ENCODE measurements around the gene FXR2. TPM values are rescaled to one million over a fixed set of nuclear protein-coding genes. Genes with fewer than 3 reads are reported as not detected.

Gene FXR2
- total RNA-seq, 2 experiments from 2014 or later: 29.7 to 36.8 TPM

- DNase-seq: no peak
- Mint-ChIP-seq H3K9me3 (no peaks in the 10 kb centered on the region), H3K27me3 (ENCODE audit: low read depth) (no peaks in the 10 kb centered on the region), H3K4me3 (peak overlapping the region; percentile 85), H3K36me3 (ENCODE audit: low read depth) (peaks cover 70% of the 10 kb centered on the region), H3K4me1 (ENCODE audit: low read depth) (peaks cover 67% of the 10 kb centered on the region), H3K27ac (peak overlapping the region; percentile 63)
- intact Hi-C loops (cut with micrococcal nuclease): loop anchor here (10.0 kb wide), 1 partner anchor 530 kb away; the partner anchor contains the start of gene SLC16A11
- CTCF ChIA-PET: interaction anchor here (0.8 to 2.3 kb wide), 3 partner anchors 13 to 113 kb away, joined by 3 to 8 read pairs (median 3); partner anchors contain the start of genes SOX15 and TP53
Observed at GRCh38 chr17:7574176-7574953, 40.3 kb downstream of the FXR2 start.

GRCh38 chr17:7573324-7574080, 41.2 kb downstream of the FXR2 start:
- Mint-ChIP-seq H3K27me3 (ENCODE audit: low read depth) (no peaks in the 10 kb centered on the region), H3K4me1 (ENCODE audit: low read depth) (peaks cover 61% of the 10 kb centered on the region), H3K27ac (peak overlapping the region; percentile 99), H3K4me3 (peak overlapping the region; percentile 85), H3K9me3 (no peaks in the 10 kb centered on the region), H3K36me3 (ENCODE audit: low read depth) (peaks cover 74% of the 10 kb centered on the region)
- intact Hi-C loops (cut with micrococcal nuclease): loop anchor here (2.0 to 10.0 kb wide), 3 partner anchors 269 to 529 kb away; partner anchors contain the start of genes ELP5 and SLC16A11
- peak; percentile 94 for DNase-seq
- CTCF ChIA-PET: interaction anchor here (0.9 kb wide), 1 partner anchor 13 kb away, joined by 3 read pairs; no protein-coding TSS in a partner anchor

GRCh38 chr17:7572588-7573323, 41.9 kb downstream of the FXR2 start:
- peak overlapping the region; percentile 99 for H3K27ac Mint-ChIP-seq
- H3K9me3 Mint-ChIP-seq: no peaks in the 10 kb centered on the region
- peak; percentile 100 for DNase-seq
- intact Hi-C loops (cut with micrococcal nuclease): loop anchor here (1.0 to 10.0 kb wide), 15 partner anchors 11 to 528 kb away; partner anchors contain the start of genes EIF5A, ELP5, MPDU1 and NEURL4
- peak overlapping the region; percentile 85 for H3K4me3 Mint-ChIP-seq
- peaks cover 55% of the 10 kb centered on the region for H3K4me1 Mint-ChIP-seq (ENCODE audit: low read depth)
- CTCF ChIA-PET: interaction anchor here (1.1 to 3.5 kb wide), 2 partner anchors 12 to 120 kb away, joined by 3 to 26 read pairs; partner anchors contain the start of gene SENP3
- peaks cover 67% of the 10 kb centered on the region for H3K36me3 Mint-ChIP-seq (ENCODE audit: low read depth)
- no peaks in the 10 kb centered on the region for H3K27me3 Mint-ChIP-seq (ENCODE audit: low read depth)

GRCh38 chr17:7572338-7572587, 42.4 kb downstream of the FXR2 start:
- H3K36me3 Mint-ChIP-seq (ENCODE audit: low read depth): peaks cover 67% of the 10 kb centered on the region
- H3K27me3 Mint-ChIP-seq (ENCODE audit: low read depth): no peaks in the 10 kb centered on the region
- peaks cover 53% of the 10 kb centered on the region for H3K4me1 Mint-ChIP-seq (ENCODE audit: low read depth)
- no peaks in the 10 kb centered on the region for H3K9me3 Mint-ChIP-seq
- no peak for DNase-seq
- peak overlapping the region; percentile 99 for H3K27ac Mint-ChIP-seq
- peak overlapping the region; percentile 85 for H3K4me3 Mint-ChIP-seq
- CTCF ChIA-PET: interaction anchor here (1.1 to 3.5 kb wide), 2 partner anchors 11 to 119 kb away, joined by 3 to 26 read pairs; partner anchors contain the start of gene SENP3
- intact Hi-C loops (cut with micrococcal nuclease): loop anchor here (1.0 to 10.0 kb wide), 15 partner anchors 11 to 527 kb away; partner anchors contain the start of genes EIF5A, ELP5, MPDU1 and NEURL4

GRCh38 chr17:7570351-7570750, 44.3 kb downstream of the FXR2 start:
- Mint-ChIP-seq H3K27ac (no peak overlapping the region), H3K36me3 (ENCODE audit: low read depth) (peaks cover 55% of the 10 kb centered on the region)

GRCh38 chr17:7569571-7569970, 45.1 kb downstream of the FXR2 start:
- intact Hi-C loops (cut with micrococcal nuclease): no loop called here
- peaks cover 32% of the 10 kb centered on the region for H3K4me1 Mint-ChIP-seq (ENCODE audit: low read depth)
- no peak overlapping the region for H3K27ac Mint-ChIP-seq
- CTCF ChIA-PET: interaction anchor here (3.5 kb wide), 1 partner anchor 8 kb away, joined by 26 read pairs; the partner anchor contains the start of gene SENP3
- no peak for DNase-seq
- no peaks in the 10 kb centered on the region for H3K9me3 Mint-ChIP-seq
- no peaks in the 10 kb centered on the region for H3K27me3 Mint-ChIP-seq (ENCODE audit: low read depth)
- H3K36me3 Mint-ChIP-seq (ENCODE audit: low read depth): peaks cover 53% of the 10 kb centered on the region
- H3K4me3 Mint-ChIP-seq: no peak overlapping the region

More at GRCh38 chr17:7570351-7570750, 44.3 kb downstream of the FXR2 start:
- Mint-ChIP-seq H3K9me3 (no peaks in the 10 kb centered on the region), H3K4me3 (no peak overlapping the region), H3K27me3 (ENCODE audit: low read depth) (no peaks in the 10 kb centered on the region), H3K4me1 (ENCODE audit: low read depth) (peaks cover 36% of the 10 kb centered on the region)
- no peak for DNase-seq
- intact Hi-C loops (cut with micrococcal nuclease): loop anchor here (10.0 kb wide), 1 partner anchor 526 kb away; the partner anchor contains the start of gene SLC16A11
- CTCF ChIA-PET: interaction anchor here (0.7 to 3.5 kb wide), 3 partner anchors 9 to 118 kb away, joined by 3 to 26 read pairs (median 5); partner anchors contain the start of genes SENP3 and WRAP53

- CTCF ChIA-PET: no interaction called here
Observed at GRCh38 chr17:7563115-7563869, 51.4 kb downstream of the FXR2 start.

GRCh38 chr17:7562208-7562605, 52.5 kb downstream of the FXR2 start:
- peaks cover 54% of the 10 kb centered on the region for H3K4me1 Mint-ChIP-seq (ENCODE audit: low read depth)
- no peak for DNase-seq

More at GRCh38 chr17:7563115-7563869, 51.4 kb downstream of the FXR2 start:
- H3K4me3 Mint-ChIP-seq: peak overlapping the region; percentile 87
- no peak for DNase-seq
- H3K36me3 Mint-ChIP-seq (ENCODE audit: low read depth): peaks cover 29% of the 10 kb centered on the region
- intact Hi-C loops (cut with micrococcal nuclease): no loop called here
- no peaks in the 10 kb centered on the region for H3K27me3 Mint-ChIP-seq (ENCODE audit: low read depth)
- H3K9me3 Mint-ChIP-seq: no peaks in the 10 kb centered on the region
- H3K4me1 Mint-ChIP-seq (ENCODE audit: low read depth): peaks cover 53% of the 10 kb centered on the region
- no peak overlapping the region for H3K27ac Mint-ChIP-seq

GRCh38 chr17:7561589-7562207, 53.0 kb downstream of the FXR2 start, which contains the start of gene SENP3:
TSS of gene SENP3 (plus strand) at chr17:7561919. CDS start at chr17:7563077, 1,158 bp downstream.
- no peaks in the 10 kb centered on the region for H3K9me3 Mint-ChIP-seq
- H3K27me3 Mint-ChIP-seq (ENCODE audit: low read depth): no peaks in the 10 kb centered on the region
- H3K4me1 Mint-ChIP-seq (ENCODE audit: low read depth): peaks cover 54% of the 10 kb centered on the region
- peak within 1 kb of the TSS; percentile 87 for H3K4me3 Mint-ChIP-seq
- H3K36me3 Mint-ChIP-seq (ENCODE audit: low read depth): peaks cover 19% of the 10 kb centered on the region
- intact Hi-C loops (cut with micrococcal nuclease): loop anchor here (1.0 kb wide), 12 partner anchors 11 to 309 kb away; partner anchors contain the start of genes ELP5, FXR2, MPDU1 and PLSCR3
- H3K27ac Mint-ChIP-seq: peak within 1 kb of the TSS; percentile 86
- CTCF ChIA-PET: interaction anchor here (0.6 to 7.5 kb wide), 32 partner anchors 9 to 239 kb away, joined by 3 to 96 read pairs (median 7); partner anchors contain the start of genes ACAP1, CD68, MPDU1 and NEURL4
- DNase-seq: peak; percentile 91

More at GRCh38 chr17:7562208-7562605, 52.5 kb downstream of the FXR2 start:
- intact Hi-C loops (cut with micrococcal nuclease): no loop called here
- Mint-ChIP-seq H3K9me3 (no peaks in the 10 kb centered on the region), H3K27me3 (ENCODE audit: low read depth) (no peaks in the 10 kb centered on the region), H3K4me3 (peak overlapping the region; percentile 87), H3K27ac (peak overlapping the region; percentile 86), H3K36me3 (ENCODE audit: low read depth) (peaks cover 23% of the 10 kb centered on the region)
- CTCF ChIA-PET: interaction anchor here (2.4 to 7.5 kb wide), 3 partner anchors 9 to 48 kb away, joined by 13 to 96 read pairs (median 26); partner anchors contain the start of gene MPDU1

GRCh38 chr17:7561028-7561575, 53.6 kb downstream of the FXR2 start:
- Mint-ChIP-seq H3K36me3 (ENCODE audit: low read depth) (peaks cover 17% of the 10 kb centered on the region), H3K4me3 (peak overlapping the region; percentile 87), H3K9me3 (no peaks in the 10 kb centered on the region), H3K27me3 (ENCODE audit: low read depth) (no peaks in the 10 kb centered on the region), H3K4me1 (ENCODE audit: low read depth) (peaks cover 57% of the 10 kb centered on the region), H3K27ac (peak overlapping the region; percentile 84)
- CTCF ChIA-PET: interaction anchor here (0.6 to 7.5 kb wide), 46 partner anchors 9 to 238 kb away, joined by 3 to 96 read pairs (median 5); partner anchors contain the start of genes ACAP1, CD68, MPDU1 and NEURL4
- DNase-seq: peak; percentile 89
- intact Hi-C loops (cut with micrococcal nuclease): loop anchor here (1.0 kb wide), 12 partner anchors 11 to 309 kb away; partner anchors contain the start of genes ELP5, FXR2, MPDU1 and PLSCR3

All from activated naive CD4-positive, alpha-beta T cell treated with anti-CD3 and anti-CD28 coated beads for 36 hours (primary cell).